MM.1S (cell line): ENCODE data around the gene PSMD1.
"Not testable (repeated sequence)": the region's sequence is repeated elsewhere in the genome, so short reads cannot be mapped to it uniquely, and the experiment has no call there.

ENCODE experiments used
- EZH2 ChIP-seq: fragments of 300-600 bp; sonication (generic); optimal IDR thresholded peaks from 2 replicates; pipeline ENCODE3; 2017; ENCODE audit warnings: low read depth, mild to moderate bottlenecking, antibody characterized with exemption, low read length, mixed read lengths
- TF ChIP-seq, protein P1 (sequence below): fragments of 300-600 bp; sonication (generic); IDR thresholded peaks from 2 replicates; pipeline ENCODE4 v1.5.1; 2016; ENCODE audit warnings: antibody characterized with exemption, low read length, mixed read lengths

DNA sequence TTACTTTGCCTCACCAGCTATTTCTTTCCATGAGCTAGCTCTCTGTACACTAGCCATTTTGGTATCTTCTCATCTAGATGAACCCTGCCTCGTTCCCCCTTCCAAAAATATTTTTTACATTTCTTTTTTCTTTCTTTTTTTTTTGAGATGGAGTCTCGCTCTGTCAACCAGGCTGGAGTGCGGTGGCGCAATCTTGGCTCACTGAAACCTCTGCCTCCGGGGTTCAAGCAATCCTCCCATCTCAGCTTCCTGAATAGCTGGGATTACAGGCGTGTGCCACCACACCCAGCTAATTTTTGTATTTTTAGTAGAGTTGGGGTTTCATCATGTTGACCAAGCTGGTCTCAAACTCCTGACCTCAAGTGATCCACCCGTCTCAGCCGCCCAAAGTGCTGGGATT is 10.9 kb downstream of the PSMD1 start:
- not testable (repeated sequence) for TF ChIP-seq EZH2
- TF ChIP-seq, protein P1, sequence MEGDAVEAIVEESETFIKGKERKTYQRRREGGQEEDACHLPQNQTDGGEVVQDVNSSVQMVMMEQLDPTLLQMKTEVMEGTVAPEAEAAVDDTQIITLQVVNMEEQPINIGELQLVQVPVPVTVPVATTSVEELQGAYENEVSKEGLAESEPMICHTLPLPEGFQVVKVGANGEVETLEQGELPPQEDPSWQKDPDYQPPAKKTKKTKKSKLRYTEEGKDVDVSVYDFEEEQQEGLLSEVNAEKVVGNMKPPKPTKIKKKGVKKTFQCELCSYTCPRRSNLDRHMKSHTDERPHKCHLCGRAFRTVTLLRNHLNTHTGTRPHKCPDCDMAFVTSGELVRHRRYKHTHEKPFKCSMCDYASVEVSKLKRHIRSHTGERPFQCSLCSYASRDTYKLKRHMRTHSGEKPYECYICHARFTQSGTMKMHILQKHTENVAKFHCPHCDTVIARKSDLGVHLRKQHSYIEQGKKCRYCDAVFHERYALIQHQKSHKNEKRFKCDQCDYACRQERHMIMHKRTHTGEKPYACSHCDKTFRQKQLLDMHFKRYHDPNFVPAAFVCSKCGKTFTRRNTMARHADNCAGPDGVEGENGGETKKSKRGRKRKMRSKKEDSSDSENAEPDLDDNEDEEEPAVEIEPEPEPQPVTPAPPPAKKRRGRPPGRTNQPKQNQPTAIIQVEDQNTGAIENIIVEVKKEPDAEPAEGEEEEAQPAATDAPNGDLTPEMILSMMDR, result not testable (repeated sequence)
